ENCODE measurements around the gene WDFY4.
A peak's percentile ranks its signal among the peaks of the same experiment; 100 is the strongest.

Gene WDFY4

DNA sequence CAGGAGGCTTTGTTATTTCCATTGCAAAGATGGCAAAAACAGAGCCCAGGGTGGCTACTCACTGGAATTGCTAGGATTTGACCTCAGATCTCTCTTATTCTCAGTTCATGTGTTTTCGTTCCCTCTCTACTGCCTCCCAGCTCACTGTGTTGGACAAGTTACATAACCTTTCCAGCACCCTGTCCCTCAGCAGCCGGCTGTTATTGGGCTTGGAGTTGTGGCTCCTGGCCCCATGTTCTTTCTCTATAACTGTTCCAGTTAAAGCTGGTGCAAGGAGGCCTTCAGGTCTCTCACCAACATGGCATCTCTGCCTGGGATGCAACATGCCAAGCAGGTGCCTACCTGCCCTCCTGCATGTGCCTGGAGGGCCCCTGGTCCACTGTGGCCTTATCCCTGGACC lies 198.2 kb downstream of the WDFY4 start:
- H3K18ac ChIP-seq (ENCODE audit: low read length) = no peak overlapping the region
- H3K27me3 ChIP-seq (ENCODE audit: insufficient read depth, low read length, poor library complexity) = no peaks in the 10 kb centered on the region
- no peak overlapping the region for H3K9ac ChIP-seq (ENCODE audit: low read length)
- no peak overlapping the region for H2BK5ac ChIP-seq (ENCODE audit: low read length)
- no peak overlapping the region for H2AK5ac ChIP-seq (ENCODE audit: low read length)
- H3K4ac ChIP-seq (ENCODE audit: low read depth, low read length) = no peak overlapping the region
- H4K5ac ChIP-seq (ENCODE audit: low read length) = no peak overlapping the region
- H3K4me1 ChIP-seq (ENCODE audit: control insufficient read depth, low read depth, low read length) = no peaks in the 10 kb centered on the region
- no peak overlapping the region for H3K23ac ChIP-seq (ENCODE audit: low read length)
- DNase-seq = no peak
- H3K56ac ChIP-seq (ENCODE audit: low read length) = no peak overlapping the region
- no CpG with 5 or more reads among the region's 2 CpGs for WGBS (ENCODE audit: extremely low coverage, insufficient coverage, low lambda C conversion rate)
- H3K79me1 ChIP-seq (ENCODE audit: low read length) = no peaks in the 10 kb centered on the region
- H3K27ac ChIP-seq (ENCODE audit: low read depth, low read length) = no peak overlapping the region
- no peak overlapping the region for H3K4me2 ChIP-seq (ENCODE audit: low read length)
- H3K79me2 ChIP-seq (ENCODE audit: control insufficient read depth, insufficient read depth, low read length) = no peaks in the 10 kb centered on the region
- no peaks in the 10 kb centered on the region for H3K36me3 ChIP-seq (ENCODE audit: control insufficient read depth, insufficient read depth, low read length)
- no peak overlapping the region for H2BK15ac ChIP-seq (replicated peaks; ENCODE audit: low read depth)
- no peak overlapping the region for H4K8ac ChIP-seq (ENCODE audit: low read depth, low read length)
- no peak overlapping the region for H3K4me3 ChIP-seq (ENCODE audit: low read length)
- H2BK120ac ChIP-seq (ENCODE audit: low read depth, low read length) = no peak overlapping the region

DNA sequence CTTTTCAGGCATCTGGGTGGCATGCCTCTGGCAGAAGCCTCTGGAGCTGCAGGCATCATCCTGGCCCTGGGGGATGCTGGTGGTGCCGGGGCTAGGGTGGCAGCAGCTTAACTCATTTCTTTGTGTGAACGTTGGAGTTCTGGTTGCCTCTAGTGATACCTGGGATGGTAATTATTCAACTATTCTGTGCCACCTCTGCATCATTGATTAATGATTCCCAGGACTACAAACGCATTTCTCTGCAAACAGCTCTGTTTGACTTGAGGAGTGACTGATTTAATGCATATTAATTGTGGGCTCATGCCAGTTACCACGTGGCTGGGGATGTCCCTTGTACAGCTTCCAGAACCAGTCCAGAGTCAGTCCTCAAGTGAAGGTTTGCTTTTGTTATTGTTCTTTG lies 199.0 kb downstream of the WDFY4 start:
- Histone ChIP-seq H4K8ac (ENCODE audit: low read depth, low read length) (no peak overlapping the region), H2AK5ac (ENCODE audit: low read length) (no peak overlapping the region), H2BK15ac (replicated peaks; ENCODE audit: low read depth) (no peak overlapping the region), H3K4me3 (ENCODE audit: low read length) (no peak overlapping the region), H3K4me2 (ENCODE audit: low read length) (no peak overlapping the region), H3K4ac (ENCODE audit: low read depth, low read length) (no peak overlapping the region), H3K56ac (ENCODE audit: low read length) (no peak overlapping the region), H3K27ac (ENCODE audit: low read depth, low read length) (no peak overlapping the region), H3K23ac (ENCODE audit: low read length) (no peak overlapping the region), H4K5ac (ENCODE audit: low read length) (no peak overlapping the region), H3K36me3 (ENCODE audit: control insufficient read depth, insufficient read depth, low read length) (no peaks in the 10 kb centered on the region), H3K18ac (ENCODE audit: low read length) (no peak overlapping the region), H3K9ac (ENCODE audit: low read length) (no peak overlapping the region), H3K79me2 (ENCODE audit: control insufficient read depth, insufficient read depth, low read length) (no peaks in the 10 kb centered on the region), H3K27me3 (ENCODE audit: insufficient read depth, low read length, poor library complexity) (no peaks in the 10 kb centered on the region), H3K4me1 (ENCODE audit: control insufficient read depth, low read depth, low read length) (no peaks in the 10 kb centered on the region), H2BK5ac (ENCODE audit: low read length) (no peak overlapping the region), H2BK120ac (ENCODE audit: low read depth, low read length) (no peak overlapping the region), H3K79me1 (ENCODE audit: low read length) (no peaks in the 10 kb centered on the region)
- no peak for DNase-seq
- no CpG with 5 or more reads among the region's 4 CpGs for WGBS (ENCODE audit: extremely low coverage, insufficient coverage, low lambda C conversion rate)

DNA sequence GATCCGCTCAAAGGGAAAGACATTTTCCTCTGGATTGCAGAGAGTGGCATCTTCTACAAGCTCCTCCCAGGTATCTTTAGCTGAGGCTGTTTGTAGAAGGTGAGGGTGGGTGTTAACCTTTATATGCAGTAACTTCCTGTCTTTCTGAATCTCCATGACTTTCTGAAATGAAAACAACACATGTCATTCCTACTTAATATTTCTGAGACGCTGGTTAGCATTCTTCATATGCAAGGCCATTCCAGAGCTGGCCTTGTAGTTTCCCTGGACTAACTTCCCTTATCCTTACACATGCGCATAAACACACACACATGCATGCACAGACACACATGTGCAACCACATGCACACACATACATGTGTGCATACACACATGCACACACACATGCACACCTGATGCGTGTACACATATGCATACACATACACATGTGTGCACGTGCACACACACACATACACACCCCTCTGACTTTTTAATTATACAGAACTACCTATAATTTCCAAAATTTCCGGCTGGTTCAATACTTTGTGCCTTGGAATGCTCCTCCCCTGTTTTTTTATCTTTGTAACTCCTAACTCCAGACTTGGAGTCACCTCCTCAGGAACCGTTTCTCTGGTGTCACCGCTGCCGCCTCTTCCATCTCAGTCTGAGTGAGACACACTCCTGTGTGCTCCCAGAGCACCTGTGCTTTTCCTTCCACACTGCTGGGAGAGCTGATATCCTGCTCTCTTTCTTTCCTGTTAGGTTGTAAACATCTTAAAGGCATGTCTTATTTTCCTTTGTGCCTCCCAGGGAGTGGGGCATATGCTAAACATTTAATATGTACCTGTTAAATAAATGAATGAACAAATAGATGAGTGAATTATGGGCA lies 199.7 kb downstream of the WDFY4 start:
- no peak overlapping the region for H3K27ac ChIP-seq (ENCODE audit: low read depth, low read length)
- no peak overlapping the region for H2BK120ac ChIP-seq (ENCODE audit: low read depth, low read length)
- no peaks in the 10 kb centered on the region for H3K4me1 ChIP-seq (ENCODE audit: control insufficient read depth, low read depth, low read length)
- no peak overlapping the region for H2BK5ac ChIP-seq (ENCODE audit: low read length)
- no peaks in the 10 kb centered on the region for H3K27me3 ChIP-seq (ENCODE audit: insufficient read depth, low read length, poor library complexity)
- no peak overlapping the region for H2BK15ac ChIP-seq (replicated peaks; ENCODE audit: low read depth)
- H3K79me1 ChIP-seq (ENCODE audit: low read length) = no peaks in the 10 kb centered on the region
- no peak overlapping the region for H3K56ac ChIP-seq (ENCODE audit: low read length)
- no peak overlapping the region for H3K18ac ChIP-seq (ENCODE audit: low read length)
- no peaks in the 10 kb centered on the region for H3K36me3 ChIP-seq (ENCODE audit: control insufficient read depth, insufficient read depth, low read length)
- H2AK5ac ChIP-seq (ENCODE audit: low read length) = no peak overlapping the region
- H3K23ac ChIP-seq (ENCODE audit: low read length) = no peak overlapping the region
- H4K8ac ChIP-seq (ENCODE audit: low read depth, low read length) = no peak overlapping the region
- H4K5ac ChIP-seq (ENCODE audit: low read length) = no peak overlapping the region
- H3K4ac ChIP-seq (ENCODE audit: low read depth, low read length) = no peak overlapping the region
- H3K9ac ChIP-seq (ENCODE audit: low read length) = no peak overlapping the region
- WGBS (ENCODE audit: extremely low coverage, insufficient coverage, low lambda C conversion rate) = no CpG with 5 or more reads among the region's 9 CpGs
- DNase-seq = no peak
- no peak overlapping the region for H3K4me3 ChIP-seq (ENCODE audit: low read length)
- no peak overlapping the region for H3K4me2 ChIP-seq (ENCODE audit: low read length)
- H3K79me2 ChIP-seq (ENCODE audit: control insufficient read depth, insufficient read depth, low read length) = no peaks in the 10 kb centered on the region

DNA sequence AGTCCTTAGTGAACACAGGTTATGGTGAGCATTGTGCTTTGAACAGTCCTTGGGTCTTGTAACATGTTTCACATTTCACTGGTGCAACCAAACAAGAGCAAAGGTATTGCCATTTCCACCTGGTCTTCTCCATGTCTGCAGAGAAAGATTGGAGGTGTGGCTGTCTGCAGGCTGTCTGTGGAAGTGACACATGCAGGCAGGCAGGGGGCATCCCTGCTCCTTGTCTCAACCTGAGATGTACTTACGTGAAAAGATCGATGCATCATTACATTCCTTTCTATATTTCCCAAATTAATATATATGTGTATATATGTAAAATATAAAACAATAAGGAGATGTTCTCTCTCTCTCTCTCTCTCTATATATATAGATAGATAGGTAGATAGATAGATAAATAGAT lies 200.7 kb downstream of the WDFY4 start:
- no peaks in the 10 kb centered on the region for H3K36me3 ChIP-seq (ENCODE audit: control insufficient read depth, insufficient read depth, low read length)
- H2BK120ac ChIP-seq (ENCODE audit: low read depth, low read length) = no peak overlapping the region
- no peak overlapping the region for H4K5ac ChIP-seq (ENCODE audit: low read length)
- no peak overlapping the region for H2BK5ac ChIP-seq (ENCODE audit: low read length)
- no CpG with 5 or more reads among the region's 2 CpGs for WGBS (ENCODE audit: extremely low coverage, insufficient coverage, low lambda C conversion rate)
- DNase-seq = peak; percentile 39
- no peak overlapping the region for H3K4ac ChIP-seq (ENCODE audit: low read depth, low read length)
- no peak overlapping the region for H3K56ac ChIP-seq (ENCODE audit: low read length)
- H3K4me1 ChIP-seq (ENCODE audit: control insufficient read depth, low read depth, low read length) = no peaks in the 10 kb centered on the region
- no peak overlapping the region for H3K4me2 ChIP-seq (ENCODE audit: low read length)
- H2BK15ac ChIP-seq (replicated peaks; ENCODE audit: low read depth) = no peak overlapping the region
- no peak overlapping the region for H4K8ac ChIP-seq (ENCODE audit: low read depth, low read length)
- H3K18ac ChIP-seq (ENCODE audit: low read length) = no peak overlapping the region
- H3K79me2 ChIP-seq (ENCODE audit: control insufficient read depth, insufficient read depth, low read length) = no peaks in the 10 kb centered on the region
- H3K23ac ChIP-seq (ENCODE audit: low read length) = no peak overlapping the region
- H2AK5ac ChIP-seq (ENCODE audit: low read length) = no peak overlapping the region
- no peak overlapping the region for H3K27ac ChIP-seq (ENCODE audit: low read depth, low read length)
- no peaks in the 10 kb centered on the region for H3K79me1 ChIP-seq (ENCODE audit: low read length)
- no peak overlapping the region for H3K9ac ChIP-seq (ENCODE audit: low read length)
- no peaks in the 10 kb centered on the region for H3K27me3 ChIP-seq (ENCODE audit: insufficient read depth, low read length, poor library complexity)
- H3K4me3 ChIP-seq (ENCODE audit: low read length) = no peak overlapping the region

DNA sequence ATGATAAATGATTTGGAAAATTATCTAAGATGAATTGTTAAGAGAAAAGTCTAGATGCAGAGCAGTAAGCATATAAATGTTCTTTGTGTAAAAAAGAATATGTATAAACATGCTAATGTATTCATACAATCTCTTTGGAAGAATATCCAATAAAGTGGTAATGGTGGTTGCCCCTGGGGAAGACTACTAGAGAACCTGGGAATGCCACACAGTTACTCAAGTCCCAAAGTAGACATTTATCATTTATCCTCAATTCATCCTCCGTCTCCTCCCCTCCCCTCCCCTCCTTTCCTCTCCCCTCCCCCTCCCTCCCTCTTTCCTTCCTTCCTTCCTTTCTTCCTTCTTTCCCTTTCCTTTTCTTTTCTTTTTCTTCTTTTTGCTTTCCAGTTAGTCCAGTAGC lies 203.3 kb downstream of the WDFY4 start:
- no peak overlapping the region for H3K56ac ChIP-seq (ENCODE audit: low read length)
- no peak overlapping the region for H3K23ac ChIP-seq (ENCODE audit: low read length)
- H3K79me2 ChIP-seq (ENCODE audit: control insufficient read depth, insufficient read depth, low read length) = no peaks in the 10 kb centered on the region
- no peak overlapping the region for H2BK15ac ChIP-seq (replicated peaks; ENCODE audit: low read depth)
- no peak overlapping the region for H3K4me3 ChIP-seq (ENCODE audit: low read length)
- no peaks in the 10 kb centered on the region for H3K79me1 ChIP-seq (ENCODE audit: low read length)
- no peak overlapping the region for H3K4me2 ChIP-seq (ENCODE audit: low read length)
- WGBS (ENCODE audit: extremely low coverage, insufficient coverage, low lambda C conversion rate) = no CpG with 5 or more reads among the region's 1 CpG
- H3K4ac ChIP-seq (ENCODE audit: low read depth, low read length) = no peak overlapping the region
- no peak overlapping the region for H3K18ac ChIP-seq (ENCODE audit: low read length)
- H2BK5ac ChIP-seq (ENCODE audit: low read length) = no peak overlapping the region
- DNase-seq = no peak
- H3K4me1 ChIP-seq (ENCODE audit: control insufficient read depth, low read depth, low read length) = no peaks in the 10 kb centered on the region
- no peaks in the 10 kb centered on the region for H3K36me3 ChIP-seq (ENCODE audit: control insufficient read depth, insufficient read depth, low read length)
- H3K27me3 ChIP-seq (ENCODE audit: insufficient read depth, low read length, poor library complexity) = no peaks in the 10 kb centered on the region
- H2AK5ac ChIP-seq (ENCODE audit: low read length) = no peak overlapping the region
- no peak overlapping the region for H4K5ac ChIP-seq (ENCODE audit: low read length)
- H4K8ac ChIP-seq (ENCODE audit: low read depth, low read length) = no peak overlapping the region
- no peak overlapping the region for H3K9ac ChIP-seq (ENCODE audit: low read length)
- no peak overlapping the region for H3K27ac ChIP-seq (ENCODE audit: low read depth, low read length)
- H2BK120ac ChIP-seq (ENCODE audit: low read depth, low read length) = no peak overlapping the region

Measured in mesendoderm (in vitro differentiated cells).